Activated CD8-positive, alpha-beta memory T cell treated with anti-CD3 and anti-CD28 coated beads, Interleukin-2, amount 50 U/mL, for 1 hour (primary cell): Measurements from ENCODE around the gene MRPL36.
A peak's percentile ranks its signal among the peaks of the same experiment; 100 is the strongest.
"Not testable (repeated sequence)": the region's sequence is repeated elsewhere in the genome, so short reads cannot be mapped to it uniquely, and the experiment has no call there.

Experiments used
- DNase-seq: peaks from one replicate; pipeline ENCODE4 v3.0.0-alpha.2; 2020; ENCODE audit errors: extremely low read depth

The MRPL36 gene

GRCh38 chr5:1799602-1800471 lies at the start of gene MRPL36:
TSS of gene MRPL36 (minus strand) at chr5:1799837. CDS start at chr5:1798935, 902 bp downstream.
- peak; percentile 77 for DNase-seq

- DNase-seq: no peak
Measured at GRCh38 chr5:1847611-1848010, 48.0 kb upstream of the MRPL36 start.

- DNase-seq: no peak
Measured at GRCh38 chr5:1847056-1847455, 47.4 kb upstream of the MRPL36 start.

GRCh38 chr5:1846583-1846982 lies 46.9 kb upstream of the MRPL36 start:
- DNase-seq: no peak

GRCh38 chr5:1845696-1846095 lies 46.1 kb upstream of the MRPL36 start:
- DNase-seq: no peak

GRCh38 chr5:1844708-1845436 lies 45.2 kb upstream of the MRPL36 start:
- DNase-seq: no peak

- DNase-seq: not testable (repeated sequence)
Measured at GRCh38 chr5:1843761-1844160, 44.1 kb upstream of the MRPL36 start.

- no peak for DNase-seq
Measured at GRCh38 chr5:1842004-1842819, 42.6 kb upstream of the MRPL36 start.

- no peak for DNase-seq
Measured at GRCh38 chr5:1840741-1841521, 41.3 kb upstream of the MRPL36 start.

- no peak for DNase-seq
Measured at GRCh38 chr5:1840071-1840547, 40.5 kb upstream of the MRPL36 start.

GRCh38 chr5:1838013-1838412 lies 38.4 kb upstream of the MRPL36 start:
- no peak for DNase-seq

- DNase-seq: no peak
Measured at GRCh38 chr5:1836891-1837880, 37.5 kb upstream of the MRPL36 start.

- DNase-seq: no peak
Measured at GRCh38 chr5:1836176-1836890, 36.7 kb upstream of the MRPL36 start.

GRCh38 chr5:1835431-1835830 lies 35.8 kb upstream of the MRPL36 start:
- DNase-seq: no peak

- DNase-seq: no peak
Measured at GRCh38 chr5:1834721-1835429, 35.2 kb upstream of the MRPL36 start.

- DNase-seq: no peak
Measured at GRCh38 chr5:1834022-1834551, 34.5 kb upstream of the MRPL36 start.

GRCh38 chr5:1833264-1834021 lies 33.8 kb upstream of the MRPL36 start:
- DNase-seq: no peak
